Hepatocyte (in vitro differentiated cells): ENCODE data around the gene RIPPLY3.

Source experiments
- EZH2phosphoT487 ChIP-seq: fragments of 200-600 bp; sonication (generic); IDR thresholded peaks from one replicate; pipeline ENCODE4 v1.6.1; 2018; ENCODE audit warnings: antibody characterized with exemption, mild to moderate bottlenecking, low read depth, moderate library complexity; ENCODE audit not compliant: unreplicated experiment, severe bottlenecking
- TF ChIP-seq, protein P1 (sequence below): fragments of 200-600 bp; sonication (generic); IDR thresholded peaks from 2 replicates; pipeline ENCODE4 v1.5.1; 2016; ENCODE audit warnings: antibody characterized with exemption, mild to moderate bottlenecking; ENCODE audit not compliant: poor library complexity

DNA sequence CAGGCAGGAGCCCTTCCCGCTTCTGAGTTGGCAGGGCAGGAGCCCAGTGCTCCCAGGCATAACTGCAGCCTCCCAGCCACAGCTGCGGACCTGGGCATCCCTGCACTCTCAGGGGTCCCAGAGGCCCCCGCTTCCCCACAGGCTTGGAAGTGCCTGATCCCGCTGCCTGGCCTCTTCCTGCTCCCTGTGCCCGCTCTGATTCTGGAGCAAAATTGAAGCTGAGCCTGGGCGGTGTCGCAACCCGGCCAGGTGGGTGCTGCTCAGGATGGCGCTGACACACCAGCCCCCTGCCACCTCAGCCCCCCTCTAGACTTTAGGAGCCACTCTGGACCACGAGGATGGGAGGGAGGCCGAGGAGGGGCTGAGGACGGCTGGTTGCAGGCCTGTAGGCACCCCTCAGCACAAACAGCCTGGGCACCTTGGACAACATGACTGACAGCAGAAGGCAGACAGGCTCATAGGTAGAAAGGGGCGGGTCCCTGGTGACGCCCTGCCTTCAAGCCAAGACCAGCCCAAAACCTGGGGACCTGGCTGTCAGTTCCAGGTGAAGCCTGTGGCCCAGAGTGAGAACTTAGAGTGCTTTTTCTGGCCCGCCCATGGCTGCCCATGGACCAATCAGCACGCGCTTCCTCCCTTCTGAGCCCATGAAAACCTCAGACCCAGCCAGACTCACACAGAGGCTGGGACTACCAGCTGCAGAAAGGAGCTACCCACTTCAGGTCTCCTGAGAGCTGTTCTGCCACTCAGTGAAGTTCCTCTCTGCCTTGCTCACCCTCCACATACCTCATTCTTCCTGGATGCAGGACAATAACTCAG, 47.3 kb upstream of the RIPPLY3 start:
- TF ChIP-seq, protein P1, sequence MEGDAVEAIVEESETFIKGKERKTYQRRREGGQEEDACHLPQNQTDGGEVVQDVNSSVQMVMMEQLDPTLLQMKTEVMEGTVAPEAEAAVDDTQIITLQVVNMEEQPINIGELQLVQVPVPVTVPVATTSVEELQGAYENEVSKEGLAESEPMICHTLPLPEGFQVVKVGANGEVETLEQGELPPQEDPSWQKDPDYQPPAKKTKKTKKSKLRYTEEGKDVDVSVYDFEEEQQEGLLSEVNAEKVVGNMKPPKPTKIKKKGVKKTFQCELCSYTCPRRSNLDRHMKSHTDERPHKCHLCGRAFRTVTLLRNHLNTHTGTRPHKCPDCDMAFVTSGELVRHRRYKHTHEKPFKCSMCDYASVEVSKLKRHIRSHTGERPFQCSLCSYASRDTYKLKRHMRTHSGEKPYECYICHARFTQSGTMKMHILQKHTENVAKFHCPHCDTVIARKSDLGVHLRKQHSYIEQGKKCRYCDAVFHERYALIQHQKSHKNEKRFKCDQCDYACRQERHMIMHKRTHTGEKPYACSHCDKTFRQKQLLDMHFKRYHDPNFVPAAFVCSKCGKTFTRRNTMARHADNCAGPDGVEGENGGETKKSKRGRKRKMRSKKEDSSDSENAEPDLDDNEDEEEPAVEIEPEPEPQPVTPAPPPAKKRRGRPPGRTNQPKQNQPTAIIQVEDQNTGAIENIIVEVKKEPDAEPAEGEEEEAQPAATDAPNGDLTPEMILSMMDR, result no peak
- no peak for TF ChIP-seq EZH2phosphoT487
